ENCODE measurements around the gene TMEM26.

GRCh38 chr10:61477451-61477850, 24.3 kb upstream of the TMEM26 start:
- TF ChIP-seq CTCF (conservative IDR thresholded peaks at IDR 0.05) (no peak), ZFX (IDR thresholded peaks at IDR 0.05) (no peak)
